H1 (cell line): ENCODE results near the gene TNS1. TPM values are rescaled to one million over a fixed set of nuclear protein-coding genes. Genes with fewer than 3 reads are reported as not detected.

Experiments used
- CTCF ChIA-PET: fragments of 300-600 bp; sonication (Branson Sonifier 250); formaldehyde crosslinking; loops from one replicate; lab custom pipeline; 2021; ENCODE audit not compliant: partially characterized antibody; lab: Charles Lee
- POLR2A ChIA-PET: fragments of 300-600 bp; sonication (Branson Sonifier 250); formaldehyde crosslinking; loops from one replicate; lab custom pipeline; 2021; ENCODE audit warnings: inconsistent platforms; ENCODE audit not compliant: partially characterized antibody; lab: Charles Lee
- DNase-seq, 2 experiments: peaks; one replicate each; pipeline versions ENCODE4 v3.0.0 to v3.0.0-alpha.2; 2010 to 2022; ENCODE audit warnings: low spot score in 2 of 2, low read depth in 1 of 2, mixed read lengths in 1 of 2
- FAIRE-seq: peaks from 2 replicates; lab custom pipeline; 2011; peaks lifted over from hg19 to GRCh38; lab: Jason Lieb, UNC
- H2AFZ ChIP-seq: 2 replicates; pipeline ENCODE4 v1.8.1; 2012; ENCODE audit warnings: low read length, inconsistent platforms
- H2AK5ac ChIP-seq: 2 replicates; pipeline ENCODE4 v1.6.1; 2013; ENCODE audit warnings: low read depth, low read length
- H2BK120ac ChIP-seq: replicated peaks from 2 replicates; pipeline ENCODE3; 2013; ENCODE audit warnings: low read depth, low read length, inconsistent platforms
- H2BK12ac ChIP-seq: 2 replicates; pipeline ENCODE4 v1.6.1; 2013; ENCODE audit warnings: low read depth, low read length
- H2BK15ac ChIP-seq: 2 replicates; pipeline ENCODE4 v1.6.1; 2013; ENCODE audit warnings: low read length
- H2BK20ac ChIP-seq: 2 replicates; pipeline ENCODE4 v1.6.1; 2013; ENCODE audit warnings: low read length
- H2BK5ac ChIP-seq: 2 replicates; pipeline ENCODE4 v1.6.1; 2013; ENCODE audit warnings: low read depth, low read length
- H3K14ac ChIP-seq: 2 replicates; pipeline ENCODE4 v1.6.1; 2013; ENCODE audit warnings: inconsistent platforms; ENCODE audit not compliant: insufficient read length
- H3K18ac ChIP-seq: 2 replicates; pipeline ENCODE4 v1.6.1; 2013; ENCODE audit warnings: low read length; ENCODE audit errors: extremely low read depth
- H3K23ac ChIP-seq: 2 replicates; pipeline ENCODE4 v1.6.1; 2013; ENCODE audit warnings: inconsistent platforms; ENCODE audit not compliant: insufficient read length
- H3K23me2 ChIP-seq: 2 replicates; pipeline ENCODE4 v1.6.1; 2013; ENCODE audit warnings: low read depth, low read length
- H3K27ac ChIP-seq: 2 replicates; pipeline ENCODE4 v1.6.1; 2011; ENCODE audit warnings: low read depth, low read length, inconsistent platforms
- H3K27me3 ChIP-seq, 4 experiments: replicated peaks in 1 of 4; 1 replicate in 1 of 4; 2 replicates in 3 of 4; pipeline versions ENCODE4 v1.6.1 to v1.8.1; 2011 to 2013; ENCODE audit warnings: low read length in 3 of 4, mild to moderate bottlenecking in 3 of 4, inconsistent platforms in 2 of 4, mixed read lengths in 2 of 4, moderate library complexity in 1 of 4; ENCODE audit not compliant: control insufficient read depth in 3 of 4, insufficient read depth in 3 of 4; ENCODE audit errors: extremely low read depth in 1 of 4
- H3K36me3 ChIP-seq, 4 experiments: 2 replicates each; pipeline versions ENCODE4 v1.6.1 to v1.8.1; 2011 to 2013; ENCODE audit warnings: mild to moderate bottlenecking in 4 of 4, low read length in 3 of 4, moderate library complexity in 2 of 4, control low read depth in 1 of 4, inconsistent platforms in 1 of 4; ENCODE audit not compliant: insufficient read depth in 4 of 4, control insufficient read depth in 2 of 4
- H3K4ac ChIP-seq: replicated peaks from 2 replicates; pipeline ENCODE3; 2013; ENCODE audit warnings: low read length, low read depth, mixed read lengths, inconsistent platforms; ENCODE audit not compliant: insufficient read length
- H3K4me1 ChIP-seq, 4 experiments: replicated peaks in 1 of 4; 1 replicate in 1 of 4; 2 replicates in 3 of 4; pipeline versions ENCODE4 v1.6.1 to v1.8.1; 2011 to 2013; ENCODE audit warnings: low read length in 3 of 4, inconsistent platforms in 2 of 4, mixed read lengths in 1 of 4; ENCODE audit not compliant: insufficient read depth in 4 of 4, control insufficient read depth in 3 of 4
- H3K4me2 ChIP-seq, 2 experiments: 2 replicates each; pipeline versions ENCODE4 v1.6.1 to v1.8.1; 2011 to 2013; ENCODE audit warnings: low read depth in 2 of 2, low read length in 2 of 2, control low read depth in 1 of 2, inconsistent platforms in 1 of 2, mild to moderate bottlenecking in 1 of 2; ENCODE audit not compliant: insufficient read depth in 1 of 2
- H3K4me3 ChIP-seq, 4 experiments: fragments of 200-600, 300-600 bp in 1 of 4; sonication (generic), shearing (Covaris generic), sonication (Bioruptor Twin) in 1 of 4; 2 replicates each; pipeline versions ENCODE4 v1.5.1 to v1.8.1; 2011 to 2016; ENCODE audit warnings: low read length in 4 of 4, low read depth in 3 of 4, control low read depth in 2 of 4, inconsistent platforms in 2 of 4, mild to moderate bottlenecking in 2 of 4, mixed read lengths in 1 of 4, moderate library complexity in 1 of 4; ENCODE audit not compliant: insufficient read depth in 2 of 4; ENCODE audit errors: extremely low read depth in 1 of 4
- H3K56ac ChIP-seq: replicated peaks from 2 replicates; pipeline ENCODE3; 2013; ENCODE audit warnings: low read depth, mild to moderate bottlenecking, mixed read lengths, low read length, inconsistent platforms; ENCODE audit not compliant: insufficient read length
- H3K79me1 ChIP-seq: 2 replicates; pipeline ENCODE4 v1.6.1; 2013; ENCODE audit warnings: low read depth, low read length, control low read depth
- H3K79me2 ChIP-seq, 2 experiments: 2 replicates each; pipeline versions ENCODE4 v1.6.1 to v1.8.1; 2012 to 2013; ENCODE audit warnings: low read length in 2 of 2, mild to moderate bottlenecking in 2 of 2, inconsistent platforms in 1 of 2; ENCODE audit not compliant: insufficient read depth in 2 of 2, control insufficient read depth in 1 of 2
- H3K9ac ChIP-seq, 4 experiments: replicated peaks in 1 of 4; 1 replicate in 1 of 4; 2 replicates in 3 of 4; pipeline versions ENCODE4 v1.6.1 to v1.8.1; 2011 to 2013; ENCODE audit warnings: low read depth in 3 of 4, low read length in 3 of 4, control low read depth in 2 of 4, mild to moderate bottlenecking in 2 of 4, moderate library complexity in 2 of 4, inconsistent platforms in 1 of 4; ENCODE audit errors: extremely low read depth in 1 of 4
- H3K9me3 ChIP-seq, 2 experiments: 2 replicates each; pipeline versions ENCODE4 v1.6.1 to v1.8.1; 2012 to 2013; ENCODE audit warnings: mild to moderate bottlenecking in 2 of 2, moderate library complexity in 2 of 2, control low read depth in 1 of 2, inconsistent platforms in 1 of 2, low read depth in 1 of 2, low read length in 1 of 2, mixed read lengths in 1 of 2; ENCODE audit not compliant: insufficient read depth in 2 of 2
- H4K20me1 ChIP-seq, 2 experiments: replicated peaks in 1 of 2; 2 replicates each; pipeline versions ENCODE3 to v1.8.1; 2011 to 2013; ENCODE audit warnings: inconsistent platforms in 2 of 2, low read length in 2 of 2, mild to moderate bottlenecking in 1 of 2; ENCODE audit not compliant: insufficient read depth in 2 of 2, control insufficient read depth in 1 of 2
- H4K5ac ChIP-seq: 2 replicates; pipeline ENCODE4 v1.6.1; 2013; ENCODE audit warnings: low read length, low read depth, mixed read lengths, inconsistent platforms; ENCODE audit not compliant: insufficient read length
- H4K8ac ChIP-seq: 2 replicates; pipeline ENCODE4 v1.8.0; 2013; ENCODE audit warnings: mild to moderate bottlenecking, moderate library complexity, low read length, inconsistent platforms; ENCODE audit not compliant: insufficient read depth; ENCODE audit errors: extremely low read depth
- H4K91ac ChIP-seq: replicated peaks from 2 replicates; pipeline ENCODE3; 2013; ENCODE audit warnings: low read length, mixed read lengths, inconsistent platforms; ENCODE audit not compliant: insufficient read length
- FOSL1 ChIP-seq: IDR thresholded peaks from 2 replicates; pipeline ENCODE4 v1.6.1; 2011; ENCODE audit warnings: mild to moderate bottlenecking, low read depth, low read length, moderate library complexity; ENCODE audit not compliant: insufficient read depth
- SP1 ChIP-seq: IDR thresholded peaks from 2 replicates; pipeline ENCODE4 v1.6.1; 2011; ENCODE audit warnings: low read depth, low read length
- WGBS, 2 experiments: shearing (Covaris generic) in 1 of 2; methylation state at CpG; one replicate each; pipeline versions ENCODE4 v1.1.6 to v1.1.7; 2013 to 2015; ENCODE audit warnings: low lambda C conversion rate in 2 of 2, mixed read lengths in 2 of 2, inconsistent platforms in 1 of 2, low coverage in 1 of 2, missing lambda C conversion rate in 1 of 2; ENCODE audit not compliant: insufficient replicate concordance in 2 of 2, insufficient coverage in 1 of 2, insufficient read length in 1 of 2; ENCODE audit errors: extremely low coverage in 1 of 2, missing lambda C conversion rate in 1 of 2; 5-methylcytosine and 5-hydroxymethylcytosine counted together
- polyA plus RNA-seq, 7 experiments: library from polyadenylated mRNA; depleted of rRNA in 3 of 7; stranded (reverse) in 5 of 7; unstranded in 2 of 7; fragments of >200 nt in 5 of 7; fragments of 200-250 nt in 2 of 7; gene quantifications; 1 replicate in 5 of 7; 2 replicates in 1 of 7; 4 replicates in 1 of 7; pipeline versions ENCODE4 v1.2.1 to v1.2.3, GENCODE V29; 2011 to 2013; ENCODE audit warnings: missing spikeins in 2 of 7, mixed read lengths in 2 of 7
- total RNA-seq: library from RNA; stranded (reverse); fragmentation: NEBNext Ultra II Directional; extraction: Animal tissue kit (Norgen Biotek cat#: 25700); gene quantifications from 2 replicates; pipeline ENCODE4 v1.2.1, GENCODE V29; 2021

Gene TNS1
- total and polyA plus RNA-seq, 2 of the 8 experiments (the other 6 are each of a cell fraction or from before 2014, with no cell fraction given) = 1.5 to 5.1 TPM

- H3K9ac ChIP-seq = no peak overlapping the region
- FAIRE-seq (no peak), DNase-seq (no peak)
- H3K27me3 ChIP-seq = no peaks in the 10 kb centered on the region
- H3K18ac ChIP-seq = no peak overlapping the region
- no peak overlapping the region for H2BK5ac ChIP-seq
- H3K79me2 ChIP-seq = no peaks in the 10 kb centered on the region
- H2BK120ac ChIP-seq = no peak overlapping the region
- WGBS, 2 experiments = 93% methylated on average over 1 of the region's 1 CpG; no CpG with 5 or more reads in 1 of the 2 experiments
- H3K79me1 ChIP-seq = no peaks in the 10 kb centered on the region
- CTCF ChIA-PET = interaction anchor here (0.8 to 19.5 kb wide), 13 partner anchors 9 to 158 kb away, joined by 3 to 759 read pairs (median 5); no protein-coding TSS in a partner anchor
- H3K9me3 ChIP-seq = no peaks in the 10 kb centered on the region
- no peak overlapping the region for H3K27ac ChIP-seq
- no peak overlapping the region for H2BK12ac ChIP-seq
- peaks cover 0 to 6% (median 2%) of the 10 kb centered on the region in 4 experiments; a peak in 5 of 7 replicates for H3K4me1 ChIP-seq
- no peak overlapping the region for H2AK5ac ChIP-seq
- no peak overlapping the region for H2BK15ac ChIP-seq
- H3K23ac ChIP-seq = no peak overlapping the region
- POLR2A ChIA-PET = interaction anchor here (1.1 kb wide), 1 partner anchor 71 kb away, joined by 3 read pairs; no protein-coding TSS in a partner anchor
- no peaks in the 10 kb centered on the region for H3K23me2 ChIP-seq
- H4K20me1 ChIP-seq = no peaks in the 10 kb centered on the region
- H3K4me3 ChIP-seq = no peak overlapping the region
- no peak overlapping the region for H4K91ac ChIP-seq
- H2BK20ac ChIP-seq = no peak overlapping the region
- no peak overlapping the region for H3K4me2 ChIP-seq
- H3K36me3 ChIP-seq = no peaks in the 10 kb centered on the region
- H3K14ac ChIP-seq = no peak overlapping the region
- H4K5ac ChIP-seq = no peak overlapping the region
- no peak overlapping the region for H3K56ac ChIP-seq
- TF ChIP-seq FOSL1 = no peak
- TF ChIP-seq SP1 = no peak
- H3K4ac ChIP-seq = no peak overlapping the region
- no peak overlapping the region for H4K8ac ChIP-seq
- no peak overlapping the region for H2AFZ ChIP-seq
These were observed 127.7 kb downstream of the TNS1 start for GRCh38 chr2:217875138-217875537.
